Activated CD8-positive, alpha-beta T cell treated with anti-CD3 and anti-CD28 coated beads for 36 hours (primary cell): ENCODE results near the gene SLC12A5. TPM values are rescaled to one million over a fixed set of nuclear protein-coding genes. Genes with fewer than 3 reads are reported as not detected.
A peak's percentile ranks its signal among the peaks of the same experiment; 100 is the strongest.

Experiments used
- ATAC-seq: fragments of 200-7000 bp; cut with Tn5 transposase; one replicate; pipeline ENCODE4 v1.10.0; 2021; ENCODE audit warnings: mild to moderate bottlenecking, moderate library complexity
- CTCF ChIA-PET: fragments of 350-600 bp; sonication (Branson Sonifier 250); formaldehyde crosslinking; loops from one replicate; lab custom pipeline; 2021; ENCODE audit warnings: antibody characterized with exemption; lab: Charles Lee
- POLR2A ChIA-PET: fragments of 350-600 bp; sonication (Branson Sonifier 250); formaldehyde crosslinking; loops from one replicate; lab custom pipeline; 2021; ENCODE audit warnings: antibody characterized with exemption; lab: Charles Lee
- DNase-seq: peaks from one replicate; pipeline ENCODE4 v3.0.0-alpha.2; 2020
- H3K27ac Mint-ChIP-seq: one replicate; pipeline ENCODE4 v1.8.0; 2021; ENCODE audit warnings: mild to moderate bottlenecking, mixed read lengths
- H3K27me3 Mint-ChIP-seq: one replicate; pipeline ENCODE4 v1.8.0; 2021; ENCODE audit warnings: mixed read lengths
- H3K36me3 Mint-ChIP-seq: one replicate; pipeline ENCODE4 v1.8.0; 2021; ENCODE audit warnings: low read depth, mixed read lengths
- H3K4me1 Mint-ChIP-seq: one replicate; pipeline ENCODE4 v1.8.0; 2021; ENCODE audit warnings: low read depth, mixed read lengths
- H3K4me3 Mint-ChIP-seq: one replicate; pipeline ENCODE4 v1.8.0; 2021; ENCODE audit warnings: mild to moderate bottlenecking, moderate library complexity, mixed read lengths
- H3K9me3 Mint-ChIP-seq: one replicate; pipeline ENCODE4 v1.8.0; 2021; ENCODE audit warnings: mixed read lengths
- CTCF ChIP-seq: fragments of 200-600 bp; IDR thresholded peaks from one replicate; pipeline ENCODE4 v1.8.0; 2022; ENCODE audit warnings: antibody characterized with exemption, mild to moderate bottlenecking
- intact Hi-C: fragments of 100-400 bp; cut with micrococcal nuclease; formaldehyde crosslinking; loops from one replicate; pipeline ENCODE4 v1.10.0; 2022
- total RNA-seq, 2 experiments: library from RNA; stranded (reverse); gene quantifications; one replicate each; pipeline ENCODE4 v1.2.3, GENCODE V29; 2021

The SLC12A5 gene
- total RNA-seq, 2 experiments from 2014 or later: 0.43 TPM; not detected in 1

DNA sequence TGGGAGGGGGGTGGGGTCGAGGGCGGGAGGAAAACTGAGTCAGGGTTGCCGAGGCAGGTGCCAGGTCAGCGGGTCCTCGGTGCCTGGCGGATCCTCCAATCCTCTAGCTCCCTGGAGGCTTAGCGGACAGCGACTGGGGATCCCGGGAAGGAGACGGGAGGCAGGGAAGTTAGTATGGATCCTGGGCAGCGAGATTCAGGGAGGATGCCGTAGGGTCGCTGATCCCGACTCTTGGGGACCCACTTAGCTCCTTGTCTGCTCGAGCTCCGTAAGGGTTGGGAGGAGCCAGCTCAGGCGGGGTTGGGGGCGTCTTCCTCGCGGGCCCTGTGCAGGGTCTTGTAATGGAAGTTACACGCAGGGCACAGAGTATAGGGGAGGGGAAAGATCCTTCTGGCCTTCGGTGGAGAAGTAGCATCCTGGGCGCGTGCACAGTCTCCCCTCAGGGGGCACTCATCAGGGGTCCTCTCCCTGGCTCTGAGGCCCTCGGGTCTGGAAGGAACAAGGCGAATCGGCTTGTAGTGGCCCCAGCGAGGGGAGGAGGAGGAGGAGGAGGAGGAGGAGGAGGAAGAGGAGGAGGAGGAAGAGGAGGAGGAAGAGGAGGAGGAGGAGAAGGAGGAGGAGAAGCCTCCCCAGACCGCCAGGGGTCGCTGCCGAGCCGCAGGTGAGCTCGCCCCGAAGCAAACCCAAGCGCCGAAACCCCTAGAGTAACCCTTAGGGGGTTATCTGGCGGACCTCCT, 6.4 kb upstream of the SLC12A5 start:
- ChIA-PET CTCF (interaction anchor here (0.6 to 2.8 kb wide), 32 partner anchors 9 to 385 kb away, joined by 3 to 33 read pairs (median 4); no protein-coding TSS in a partner anchor), POLR2A (interaction anchor here (1.0 kb wide), 1 partner anchor 51 kb away, joined by 3 read pairs; the partner anchor contains the start of gene ZNF335)
- no peaks in the 10 kb centered on the region for H3K9me3 Mint-ChIP-seq
- peak overlapping the region; percentile 67 for H3K4me3 Mint-ChIP-seq
- H3K4me1 Mint-ChIP-seq: peaks cover 6% of the 10 kb centered on the region
- peak; percentile 83 for DNase-seq
- intact Hi-C loops: loop anchor here (5.0 kb wide), 3 partner anchors 40 to 150 kb away; partner anchors contain the start of gene NCOA5
- peaks cover 32% of the 10 kb centered on the region for H3K27me3 Mint-ChIP-seq
- ATAC-seq: peak; percentile 68
- no peak overlapping the region for H3K27ac Mint-ChIP-seq
- H3K36me3 Mint-ChIP-seq: no peaks in the 10 kb centered on the region
- TF ChIP-seq CTCF: peak; percentile 82

DNA sequence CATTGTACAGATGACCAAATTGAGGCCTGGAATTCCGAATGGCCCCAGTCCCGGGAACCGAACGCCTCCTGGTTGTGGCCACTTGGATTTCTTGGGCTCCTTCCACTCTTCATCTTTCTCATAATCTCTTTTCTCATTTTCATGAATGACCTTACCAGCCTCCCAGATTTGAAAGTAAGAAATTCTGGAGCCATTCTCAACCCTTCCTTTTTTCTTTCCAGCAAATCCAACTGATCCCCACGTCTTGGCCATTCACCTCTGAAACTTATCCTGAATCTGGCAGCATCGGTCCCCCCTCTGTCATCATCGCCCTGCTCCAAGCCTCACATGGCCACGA, 5.9 kb upstream of the SLC12A5 start:
- peaks cover 37% of the 10 kb centered on the region for H3K27me3 Mint-ChIP-seq
- CTCF ChIA-PET: interaction anchor here (0.6 to 2.8 kb wide), 30 partner anchors 9 to 385 kb away, joined by 3 to 33 read pairs (median 4); no protein-coding TSS in a partner anchor

DNA sequence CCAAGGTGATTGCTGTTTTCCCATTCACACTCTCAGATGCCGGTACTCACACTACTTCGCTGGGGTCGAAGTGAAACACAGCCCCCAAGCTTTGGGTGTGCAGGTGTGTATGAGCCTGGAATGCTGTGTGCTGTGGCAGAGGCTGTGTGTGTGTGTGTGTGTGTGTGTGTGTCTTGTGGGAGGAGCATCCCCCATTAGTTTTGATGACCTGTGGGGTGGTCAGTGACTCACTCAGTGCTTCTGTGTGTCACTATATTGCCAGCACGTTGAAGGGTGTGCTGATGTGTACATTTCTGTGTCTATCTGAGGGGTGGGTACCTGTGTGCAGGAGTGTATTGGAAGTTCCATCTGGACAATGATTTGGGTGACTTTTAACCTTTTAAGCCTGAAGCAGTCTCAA, 5.0 kb upstream of the SLC12A5 start:
- no peak for TF ChIP-seq CTCF
- H3K36me3 Mint-ChIP-seq: no peaks in the 10 kb centered on the region
- no peak for ATAC-seq

More for the DNA sequence above, 5.9 kb upstream of the SLC12A5 start:
- Mint-ChIP-seq H3K4me1 (peaks cover 6% of the 10 kb centered on the region), H3K27ac (no peak overlapping the region), H3K4me3 (no peak overlapping the region), H3K9me3 (no peaks in the 10 kb centered on the region), H3K36me3 (no peaks in the 10 kb centered on the region)
- ATAC-seq: no peak
- no peak for TF ChIP-seq CTCF
- POLR2A ChIA-PET: interaction anchor here (1.0 kb wide), 1 partner anchor 51 kb away, joined by 3 read pairs; the partner anchor contains the start of gene ZNF335
- no peak for DNase-seq
- intact Hi-C loops: loop anchor here (5.0 kb wide), 3 partner anchors 39 to 149 kb away; partner anchors contain the start of gene NCOA5

GRCh38 chr20:46025376-46025783, 3.6 kb upstream of the SLC12A5 start:
- no peak for TF ChIP-seq CTCF
- DNase-seq (no peak), ATAC-seq (no peak)
- H3K4me1 Mint-ChIP-seq: peaks cover 6% of the 10 kb centered on the region
- H3K27ac Mint-ChIP-seq: no peak overlapping the region
- ChIA-PET POLR2A (interaction anchor here (1.1 kb wide), 1 partner anchor 54 kb away, joined by 3 read pairs; no protein-coding TSS in a partner anchor), CTCF (interaction anchor here (1.2 to 1.4 kb wide), 2 partner anchors 9 to 150 kb away, joined by 3 to 4 read pairs; no protein-coding TSS in a partner anchor)
- no peaks in the 10 kb centered on the region for H3K9me3 Mint-ChIP-seq
- H3K36me3 Mint-ChIP-seq: no peaks in the 10 kb centered on the region
- intact Hi-C loops: no loop called here
- H3K27me3 Mint-ChIP-seq: peaks cover 46% of the 10 kb centered on the region
- H3K4me3 Mint-ChIP-seq: no peak overlapping the region

More for the DNA sequence above, 5.0 kb upstream of the SLC12A5 start:
- ChIA-PET CTCF (interaction anchor here (0.7 to 2.8 kb wide), 11 partner anchors 8 to 384 kb away, joined by 3 to 14 read pairs (median 4); no protein-coding TSS in a partner anchor), POLR2A (no interaction called here)
- Mint-ChIP-seq H3K9me3 (no peaks in the 10 kb centered on the region), H3K27me3 (peaks cover 41% of the 10 kb centered on the region), H3K4me3 (no peak overlapping the region), H3K4me1 (peaks cover 6% of the 10 kb centered on the region), H3K27ac (no peak overlapping the region)
- DNase-seq: no peak
- intact Hi-C loops: loop anchor here (5.0 kb wide), 3 partner anchors 38 to 148 kb away; partner anchors contain the start of gene NCOA5
